ENCODE data around the gene C4A. TPM values are rescaled to one million over a fixed set of nuclear protein-coding genes. Genes with fewer than 3 reads are reported as not detected.
"Not testable (repeated sequence)": the region's sequence is repeated elsewhere in the genome, so short reads cannot be mapped to it uniquely, and the experiment has no call there.

Gene C4A
- total RNA-seq, 2 experiments from 2014 or later: 2.2 to 3.2 TPM

- not testable (repeated sequence) for H3K36me3 Mint-ChIP-seq, H3K27me3 Mint-ChIP-seq, H3K4me1 Mint-ChIP-seq, H3K27ac Mint-ChIP-seq, H3K9me3 Mint-ChIP-seq, H3K4me3 Mint-ChIP-seq, DNase-seq
Measured at GRCh38 chr6:31996385-31996784, 14.5 kb downstream of the C4A start.

DNA sequence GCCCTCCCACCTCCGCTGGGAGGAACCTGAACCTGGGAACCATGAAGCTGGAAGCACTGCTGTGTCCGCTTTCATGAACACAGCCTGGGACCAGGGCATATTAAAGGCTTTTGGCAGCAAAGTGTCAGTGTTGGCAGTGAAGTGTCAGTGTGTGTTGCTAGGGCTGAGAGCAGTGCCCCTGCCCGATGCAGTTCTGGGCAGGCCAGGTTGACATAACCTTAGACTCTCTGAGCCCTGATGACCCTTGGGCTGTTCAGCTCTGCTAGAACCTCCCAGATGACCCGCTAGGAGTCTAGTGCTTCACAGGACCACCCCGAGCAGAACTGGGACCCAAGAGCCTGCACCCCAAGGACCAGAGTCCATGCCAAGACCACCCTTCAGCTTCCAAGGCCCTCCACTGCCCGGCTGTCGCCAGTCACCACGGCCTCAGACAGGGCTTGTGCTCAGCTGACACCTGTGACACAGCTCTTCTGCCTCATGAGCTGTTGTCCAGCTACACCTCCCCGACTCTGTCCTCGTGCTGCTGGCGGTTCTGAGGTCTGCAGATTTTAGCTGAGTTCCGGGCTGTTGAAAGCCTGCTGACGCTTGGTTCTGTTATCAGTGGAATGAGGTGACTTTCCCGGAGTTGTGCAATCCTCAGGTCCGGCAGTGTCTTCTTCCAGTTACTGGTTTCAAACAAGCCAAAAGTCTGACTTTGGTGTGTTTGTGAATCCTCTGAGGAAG is 20.9 kb downstream of the C4A start:
- not testable (repeated sequence) for DNase-seq, H3K4me3 Mint-ChIP-seq, H3K9me3 Mint-ChIP-seq, H3K27ac Mint-ChIP-seq, H3K27me3 Mint-ChIP-seq, H3K36me3 Mint-ChIP-seq, H3K4me1 Mint-ChIP-seq

- not testable (repeated sequence) for H3K36me3 Mint-ChIP-seq, H3K27me3 Mint-ChIP-seq, H3K9me3 Mint-ChIP-seq, DNase-seq, H3K4me1 Mint-ChIP-seq, H3K27ac Mint-ChIP-seq, H3K4me3 Mint-ChIP-seq
Measured at GRCh38 chr6:32003301-32003700, 21.4 kb downstream of the C4A start.

DNA sequence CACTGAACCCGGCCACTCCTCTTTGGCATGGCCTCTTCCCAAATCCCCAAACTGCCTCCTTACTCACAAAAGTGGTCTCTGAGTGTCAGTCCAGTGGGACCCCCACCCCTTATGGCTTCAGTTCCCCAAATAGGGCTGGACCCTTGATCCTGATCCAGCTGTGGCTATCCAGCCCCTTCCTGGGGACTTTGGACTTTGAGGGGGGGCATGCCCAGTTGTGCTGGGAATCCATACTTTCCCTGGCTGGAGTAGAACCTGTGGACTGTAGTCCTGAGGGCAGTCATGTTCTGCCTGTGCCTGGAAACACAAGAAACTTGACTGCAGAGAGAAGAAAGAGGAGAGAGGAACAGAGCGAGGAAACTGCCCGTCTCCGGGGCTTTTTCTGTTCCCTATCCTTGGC is 22.5 kb downstream of the C4A start:
- H3K4me3 Mint-ChIP-seq, H3K36me3 Mint-ChIP-seq, H3K27me3 Mint-ChIP-seq, DNase-seq, H3K4me1 Mint-ChIP-seq, H3K9me3 Mint-ChIP-seq, H3K27ac Mint-ChIP-seq: not testable (repeated sequence)

GRCh38 chr6:32004864-32005537 is 23.1 kb downstream of the C4A start:
- not testable (repeated sequence) for DNase-seq, H3K4me1 Mint-ChIP-seq, H3K36me3 Mint-ChIP-seq, H3K4me3 Mint-ChIP-seq, H3K9me3 Mint-ChIP-seq, H3K27me3 Mint-ChIP-seq
- peak overlapping the region; percentile 38 for H3K27ac Mint-ChIP-seq

- not testable (repeated sequence) for H3K27me3 Mint-ChIP-seq, DNase-seq, H3K9me3 Mint-ChIP-seq, H3K4me3 Mint-ChIP-seq, H3K4me1 Mint-ChIP-seq, H3K36me3 Mint-ChIP-seq, H3K27ac Mint-ChIP-seq
Measured at GRCh38 chr6:32005538-32005880, 23.7 kb downstream of the C4A start.

GRCh38 chr6:32005991-32006529 is 24.2 kb downstream of the C4A start:
- not testable (repeated sequence) for H3K4me3 Mint-ChIP-seq, H3K27ac Mint-ChIP-seq, H3K4me1 Mint-ChIP-seq, H3K27me3 Mint-ChIP-seq, H3K9me3 Mint-ChIP-seq, H3K36me3 Mint-ChIP-seq, DNase-seq

DNA sequence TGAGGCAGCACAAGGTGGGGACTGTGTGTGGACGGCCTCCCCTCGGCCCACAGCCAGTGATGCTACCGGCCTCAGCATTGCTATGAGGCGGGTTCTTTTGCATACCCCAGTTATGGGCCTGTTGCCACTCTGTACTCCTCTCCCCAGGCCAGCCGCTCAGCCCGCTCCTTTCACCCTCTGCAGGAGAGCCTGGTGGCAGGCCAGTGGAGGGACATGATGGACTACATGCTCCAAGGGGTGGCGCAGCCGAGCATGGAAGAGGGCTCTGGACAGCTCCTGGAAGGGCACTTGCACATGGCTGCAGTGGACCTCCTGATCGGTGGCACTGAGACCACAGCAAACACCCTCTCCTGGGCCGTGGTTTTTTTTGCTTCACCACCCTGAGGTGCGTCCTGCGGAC is 25.2 kb downstream of the C4A start:
- not testable (repeated sequence) for DNase-seq, H3K4me3 Mint-ChIP-seq, H3K36me3 Mint-ChIP-seq, H3K27ac Mint-ChIP-seq, H3K27me3 Mint-ChIP-seq, H3K9me3 Mint-ChIP-seq, H3K4me1 Mint-ChIP-seq

DNA sequence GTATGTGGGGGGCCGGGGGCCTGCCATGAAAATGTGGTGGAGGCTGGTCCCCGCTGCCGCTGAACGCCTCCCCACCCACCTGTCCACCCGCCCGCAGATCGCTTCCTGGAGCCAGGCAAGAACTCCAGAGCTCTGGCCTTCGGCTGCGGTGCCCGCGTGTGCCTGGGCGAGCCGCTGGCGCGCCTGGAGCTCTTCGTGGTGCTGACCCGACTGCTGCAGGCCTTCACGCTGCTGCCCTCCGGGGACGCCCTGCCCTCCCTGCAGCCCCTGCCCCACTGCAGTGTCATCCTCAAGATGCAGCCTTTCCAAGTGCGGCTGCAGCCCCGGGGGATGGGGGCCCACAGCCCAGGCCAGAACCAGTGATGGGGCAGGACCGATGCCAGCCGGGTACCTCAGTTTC is 26.2 kb downstream of the C4A start:
- not testable (repeated sequence) for DNase-seq, H3K27me3 Mint-ChIP-seq, H3K9me3 Mint-ChIP-seq, H3K27ac Mint-ChIP-seq, H3K4me1 Mint-ChIP-seq, H3K36me3 Mint-ChIP-seq, H3K4me3 Mint-ChIP-seq

- H3K4me1 Mint-ChIP-seq, DNase-seq, H3K9me3 Mint-ChIP-seq, H3K27ac Mint-ChIP-seq, H3K36me3 Mint-ChIP-seq, H3K4me3 Mint-ChIP-seq, H3K27me3 Mint-ChIP-seq: not testable (repeated sequence)
Measured at GRCh38 chr6:32008616-32009015, 26.8 kb downstream of the C4A start.

DNA sequence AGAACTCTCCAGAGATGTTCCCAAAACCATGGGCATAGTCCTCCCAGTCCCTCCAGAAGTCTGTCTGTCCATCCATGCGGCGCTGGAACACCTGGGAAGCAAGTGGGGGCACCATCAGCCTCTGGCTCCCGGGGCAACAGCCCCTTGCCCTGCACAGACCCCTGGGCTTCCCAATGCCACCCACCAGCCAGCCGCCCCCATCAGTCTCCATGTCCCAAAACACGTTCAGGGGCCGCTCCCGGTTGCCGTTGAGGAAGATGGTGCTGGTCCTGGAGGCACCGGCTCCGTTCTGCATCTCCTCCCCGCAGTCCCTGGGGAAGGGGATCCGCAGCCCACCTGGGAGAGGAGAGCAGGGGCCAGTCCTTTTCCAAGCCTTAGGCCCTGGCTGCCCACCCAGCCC is 27.7 kb downstream of the C4A start:
- not testable (repeated sequence) for H3K4me1 Mint-ChIP-seq, DNase-seq, H3K4me3 Mint-ChIP-seq, H3K36me3 Mint-ChIP-seq, H3K9me3 Mint-ChIP-seq, H3K27me3 Mint-ChIP-seq, H3K27ac Mint-ChIP-seq

GRCh38 chr6:32010856-32011530 is 29.1 kb downstream of the C4A start:
- not testable (repeated sequence) for H3K4me3 Mint-ChIP-seq, H3K9me3 Mint-ChIP-seq, H3K4me1 Mint-ChIP-seq, H3K27ac Mint-ChIP-seq, H3K36me3 Mint-ChIP-seq, DNase-seq, H3K27me3 Mint-ChIP-seq

- H3K9me3 Mint-ChIP-seq, H3K36me3 Mint-ChIP-seq, H3K27ac Mint-ChIP-seq, H3K4me1 Mint-ChIP-seq, H3K4me3 Mint-ChIP-seq, H3K27me3 Mint-ChIP-seq, DNase-seq: not testable (repeated sequence)
Measured at GRCh38 chr6:32012941-32013617, 31.2 kb downstream of the C4A start.

GRCh38 chr6:32013738-32014137 is 31.9 kb downstream of the C4A start:
- not testable (repeated sequence) for DNase-seq, H3K27me3 Mint-ChIP-seq, H3K9me3 Mint-ChIP-seq, H3K36me3 Mint-ChIP-seq, H3K4me1 Mint-ChIP-seq, H3K4me3 Mint-ChIP-seq, H3K27ac Mint-ChIP-seq

DNA sequence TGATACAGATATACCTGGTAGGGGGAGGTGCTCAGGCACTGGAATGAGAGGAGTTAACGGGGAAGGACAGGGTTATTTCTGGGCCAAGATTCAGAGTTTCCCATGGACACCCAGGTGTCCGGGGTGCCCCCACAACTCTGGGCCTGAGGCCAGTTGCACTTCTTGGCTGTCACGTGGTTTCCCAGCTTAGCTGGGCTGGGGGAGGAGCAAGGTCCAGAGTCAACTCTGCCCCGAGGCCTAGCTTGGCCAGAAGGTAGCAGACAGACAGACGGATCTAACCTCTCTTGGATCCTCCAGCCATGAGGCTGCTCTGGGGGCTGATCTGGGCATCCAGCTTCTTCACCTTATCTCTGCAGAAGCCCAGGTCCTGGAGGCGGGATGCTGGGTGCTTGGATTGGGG is 32.7 kb downstream of the C4A start, which contains the start of gene C4B:
TSS of gene C4B (plus strand) at position 249 of the 400 bp plus-strand sequence. CDS start at position 300, 51 bp downstream.
- not testable (repeated sequence) for H3K9me3 Mint-ChIP-seq, H3K4me3 Mint-ChIP-seq, H3K27me3 Mint-ChIP-seq, H3K36me3 Mint-ChIP-seq, H3K4me1 Mint-ChIP-seq, H3K27ac Mint-ChIP-seq, DNase-seq
